GF-D8 (cell line): ENCODE results near the gene NPPC.
"Not testable (repeated sequence)": the region's sequence is repeated elsewhere in the genome, so short reads cannot be mapped to it uniquely, and the experiment has no call there.

Source experiments
- DNase-seq: peaks from one replicate; lab custom pipeline; 2025; lab: John Stamatoyannopoulos, UW

The NPPC gene

GRCh38 chr2:231886071-231886681 lies 40.0 kb downstream of the NPPC start:
- DNase-seq, result no peak

- no peak for DNase-seq
These were observed 41.6 kb downstream of the NPPC start for GRCh38 chr2:231884438-231885140.

GRCh38 chr2:231883468-231883881 lies 42.7 kb downstream of the NPPC start:
- no peak for DNase-seq

- no peak for DNase-seq
These were observed 43.5 kb downstream of the NPPC start for GRCh38 chr2:231882646-231883045.

GRCh38 chr2:231880371-231880770 lies 45.8 kb downstream of the NPPC start:
- not testable (repeated sequence) for DNase-seq

- DNase-seq, result no peak
These were observed 47.0 kb downstream of the NPPC start for GRCh38 chr2:231879216-231879615.

GRCh38 chr2:231877533-231878456 lies 48.4 kb downstream of the NPPC start:
- DNase-seq, result no peak

GRCh38 chr2:231874944-231875343 lies 51.3 kb downstream of the NPPC start:
- no peak for DNase-seq
